ENCODE results near the gene CISD2.
"Not testable (repeated sequence)": the region's sequence is repeated elsewhere in the genome, so short reads cannot be mapped to it uniquely, and the experiment has no call there.

CISD2 gene

GRCh38 chr4:102868781-102869568, at the start of gene CISD2:
TSS of gene CISD2 (plus strand) at chr4:102868992. CDS start at chr4:102869085, 93 bp downstream.
- DNase-seq, result peak; percentile 84

GRCh38 chr4:102819100-102819499, 49.7 kb upstream of the CISD2 start:
- DNase-seq, result not testable (repeated sequence)

- no peak for DNase-seq
These were observed 49.0 kb upstream of the CISD2 start for GRCh38 chr4:102819588-102820365.

- DNase-seq, result no peak
These were observed 45.3 kb upstream of the CISD2 start for GRCh38 chr4:102823464-102823863.

- no peak for DNase-seq
These were observed 44.9 kb upstream of the CISD2 start for GRCh38 chr4:102823897-102824296.

- DNase-seq, result no peak
These were observed 44.4 kb upstream of the CISD2 start for GRCh38 chr4:102824398-102824797.

GRCh38 chr4:102825261-102826091, 43.3 kb upstream of the CISD2 start:
- no peak for DNase-seq

- no peak for DNase-seq
These were observed 42.5 kb upstream of the CISD2 start for GRCh38 chr4:102826105-102826889.

GRCh38 chr4:102826890-102827673, 41.7 kb upstream of the CISD2 start, which contains the start of gene UBE2D3:
TSS of gene UBE2D3 (minus strand) at chr4:102827551. CDS start at chr4:102826508, 1,043 bp downstream.
- peak; percentile 91 for DNase-seq

GRCh38 chr4:102827674-102828496, 40.9 kb upstream of the CISD2 start:
- peak; percentile 97 for DNase-seq

GRCh38 chr4:102828497-102828808, 40.3 kb upstream of the CISD2 start:
- DNase-seq, result no peak

GRCh38 chr4:102829803-102830202, 39.0 kb upstream of the CISD2 start:
- DNase-seq, result no peak

GRCh38 chr4:102832105-102832504, 36.7 kb upstream of the CISD2 start:
- DNase-seq, result no peak

- no peak for DNase-seq
These were observed 36.1 kb upstream of the CISD2 start for GRCh38 chr4:102832667-102833066.

GRCh38 chr4:102836596-102836995, 32.2 kb upstream of the CISD2 start:
- no peak for DNase-seq

GRCh38 chr4:102842367-102842766, 26.4 kb upstream of the CISD2 start:
- DNase-seq, result no peak

GRCh38 chr4:102843273-102843672, 25.5 kb upstream of the CISD2 start:
- no peak for DNase-seq

- no peak for DNase-seq
These were observed 24.9 kb upstream of the CISD2 start for GRCh38 chr4:102843938-102844337.

- no peak for DNase-seq
These were observed 21.1 kb upstream of the CISD2 start for GRCh38 chr4:102847687-102848086.

GRCh38 chr4:102849579-102850104, 19.1 kb upstream of the CISD2 start:
- DNase-seq, result no peak
